CD4-positive, alpha-beta T cell (primary cell): ENCODE results near the gene TDRD7. TPM values are rescaled to one million over a fixed set of nuclear protein-coding genes. Genes with fewer than 3 reads are reported as not detected.

Experiments used
- ATAC-seq: fragments of 200-7000 bp; cut with Tn5 transposase; one replicate; pipeline ENCODE4 v1.10.0; 2022; ENCODE audit warnings: mild to moderate bottlenecking; ENCODE audit not compliant: poor library complexity
- CTCF ChIA-PET: fragments of 350-600 bp; sonication (Branson Sonifier 250); formaldehyde crosslinking; loops from one replicate; lab custom pipeline; 2021; ENCODE audit warnings: antibody characterized with exemption, inconsistent platforms; lab: Charles Lee
- POLR2A ChIA-PET: fragments of 350-600 bp; sonication (Branson Sonifier 250); formaldehyde crosslinking; loops from one replicate; lab custom pipeline; 2021; ENCODE audit warnings: antibody characterized with exemption, inconsistent platforms; lab: Charles Lee
- DNase-seq, 14 experiments: peaks; one replicate each; pipeline ENCODE4 v3.0.0-alpha.2; 2013 to 2020; ENCODE audit warnings: mixed read lengths in 2 of 14
- H3K27ac ChIP-seq, 2 donors: one replicate each; pipeline versions ENCODE4 v1.5.1 to v1.7.0; 2013; ENCODE audit warnings: low read length in 2 of 2, low read depth in 1 of 2, mild to moderate bottlenecking in 1 of 2
- H3K27me3 ChIP-seq, 2 experiments: 1 replicate in 1 of 2; 2 replicates in 1 of 2; pipeline versions ENCODE4 v1.6.1 to v1.7.0; 2013; ENCODE audit warnings: low read length in 2 of 2, control low read depth in 1 of 2, mild to moderate bottlenecking in 1 of 2, moderate library complexity in 1 of 2; ENCODE audit not compliant: insufficient read depth in 2 of 2, control insufficient read depth in 1 of 2
- H3K36me3 ChIP-seq: one replicate; pipeline ENCODE4 v1.6.1; 2013; ENCODE audit warnings: low read length, control low read depth; ENCODE audit not compliant: insufficient read depth
- H3K4me1 ChIP-seq: one replicate; pipeline ENCODE4 v1.6.1; 2013; ENCODE audit warnings: low read length, control low read depth; ENCODE audit not compliant: insufficient read depth
- H3K4me3 ChIP-seq: one replicate; pipeline ENCODE4 v1.5.1; 2013; ENCODE audit warnings: mild to moderate bottlenecking, low read length, moderate library complexity
- H3K9me3 ChIP-seq, 2 experiments: 1 replicate in 1 of 2; 2 replicates in 1 of 2; pipeline versions ENCODE4 v1.6.1 to v1.7.0; 2013; ENCODE audit warnings: low read length in 2 of 2, mild to moderate bottlenecking in 2 of 2, control low read depth in 1 of 2, moderate library complexity in 1 of 2; ENCODE audit not compliant: control insufficient read depth in 1 of 2, insufficient read depth in 1 of 2
- H3K27ac Mint-ChIP-seq: one replicate; pipeline ENCODE4 v1.8.0; 2020; ENCODE audit warnings: mixed read lengths
- H3K27me3 Mint-ChIP-seq: one replicate; pipeline ENCODE4 v1.8.0; 2021; ENCODE audit warnings: mixed read lengths
- H3K36me3 Mint-ChIP-seq: one replicate; pipeline ENCODE4 v1.8.0; 2021; ENCODE audit warnings: low read depth, mixed read lengths
- H3K4me1 Mint-ChIP-seq: one replicate; pipeline ENCODE4 v1.8.0; 2021; ENCODE audit warnings: low read depth, mixed read lengths
- H3K4me3 Mint-ChIP-seq: one replicate; pipeline ENCODE4 v1.8.0; 2020; ENCODE audit warnings: mild to moderate bottlenecking, mixed read lengths
- H3K9me3 Mint-ChIP-seq: one replicate; pipeline ENCODE4 v1.8.0; 2020; ENCODE audit warnings: mixed read lengths
- CTCF ChIP-seq: fragments of 200-600 bp; IDR thresholded peaks from one replicate; pipeline ENCODE4 v1.8.0; 2022; ENCODE audit warnings: antibody characterized with exemption, mild to moderate bottlenecking
- intact Hi-C, 2 experiments: fragments of 100-400 bp; cut with DNase I in 1 of 2; cut with micrococcal nuclease in 1 of 2; formaldehyde crosslinking; loops; one replicate each; pipeline versions ENCODE4 v1.15.1 to v1.9.0; 2023 to 2025; cut with DNase I, micrococcal nuclease
- total RNA-seq, 174 experiments: library from RNA in 2 of 174; stranded (reverse) in 2 of 174; gene quantifications; one replicate each; pipeline ENCODE4 v1.2.3 and lab custom pipeline; 2021 to 2026

Gene TDRD7
- total RNA-seq, 2 experiments from 2014 or later = 3.3 to 3.6 TPM

DNA sequence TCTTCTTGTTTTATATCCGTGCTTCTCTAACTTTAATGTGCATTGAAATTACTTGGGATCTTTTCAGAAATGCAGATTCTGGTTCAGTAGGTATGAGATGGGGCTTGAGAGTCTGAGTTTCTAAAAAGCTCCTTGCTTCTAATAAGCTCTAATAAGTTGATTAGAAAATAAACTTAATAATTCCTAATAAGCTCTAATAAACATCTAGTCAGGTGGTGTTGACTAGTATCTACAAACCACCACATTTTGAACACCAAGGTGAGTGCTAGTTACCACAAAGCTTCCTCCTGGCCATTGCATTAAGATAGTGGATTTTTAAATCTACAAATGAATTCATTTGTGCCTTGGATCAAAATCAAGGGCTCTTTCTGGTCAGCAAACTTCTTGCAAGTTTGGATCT lies 94.9 kb downstream of the TDRD7 start:
- DNase-seq = no peak
- peaks cover 32 to 38% of the 10 kb centered on the region in 2 experiments for H3K27me3 ChIP-seq
- no peak overlapping the region for H3K4me3 ChIP-seq
- no peaks in the 10 kb centered on the region for H3K9me3 Mint-ChIP-seq
- no peak for ATAC-seq
- ChIA-PET CTCF (no interaction called here), POLR2A (no interaction called here)
- H3K4me3 Mint-ChIP-seq = no peak overlapping the region
- peaks cover 15% of the 10 kb centered on the region for H3K27me3 Mint-ChIP-seq
- H3K9me3 ChIP-seq = peaks cover 0 to 9% of the 10 kb centered on the region in 2 experiments
- no peaks in the 10 kb centered on the region for H3K36me3 Mint-ChIP-seq
- intact Hi-C loops = no loop called here
- no peak overlapping the region for H3K27ac Mint-ChIP-seq
- H3K4me1 ChIP-seq = peaks cover 11% of the 10 kb centered on the region
- H3K36me3 ChIP-seq = no peaks in the 10 kb centered on the region
- peaks cover 12% of the 10 kb centered on the region for H3K4me1 Mint-ChIP-seq
- no peak overlapping the region for H3K27ac ChIP-seq
- no peak for TF ChIP-seq CTCF

GRCh38 chr9:97507428-97507984 lies 95.6 kb downstream of the TDRD7 start:
- Histone ChIP-seq H3K4me1 (peaks cover 6% of the 10 kb centered on the region), H3K36me3 (no peaks in the 10 kb centered on the region), H3K27ac (no peak overlapping the region), H3K27me3 (peaks cover 28 to 32% of the 10 kb centered on the region in 2 experiments), H3K4me3 (no peak overlapping the region), H3K9me3 (peaks cover 0 to 6% of the 10 kb centered on the region in 2 experiments)
- peaks cover 15% of the 10 kb centered on the region for H3K27me3 Mint-ChIP-seq
- no peaks in the 10 kb centered on the region for H3K9me3 Mint-ChIP-seq
- POLR2A ChIA-PET = no interaction called here
- no peak overlapping the region for H3K27ac Mint-ChIP-seq
- CTCF ChIA-PET = no interaction called here
- DNase-seq (no peak), ATAC-seq (no peak)
- H3K36me3 Mint-ChIP-seq = no peaks in the 10 kb centered on the region
- intact Hi-C loops = no loop called here
- no peak for TF ChIP-seq CTCF
- no peak overlapping the region for H3K4me3 Mint-ChIP-seq
- H3K4me1 Mint-ChIP-seq = peaks cover 9% of the 10 kb centered on the region

DNA sequence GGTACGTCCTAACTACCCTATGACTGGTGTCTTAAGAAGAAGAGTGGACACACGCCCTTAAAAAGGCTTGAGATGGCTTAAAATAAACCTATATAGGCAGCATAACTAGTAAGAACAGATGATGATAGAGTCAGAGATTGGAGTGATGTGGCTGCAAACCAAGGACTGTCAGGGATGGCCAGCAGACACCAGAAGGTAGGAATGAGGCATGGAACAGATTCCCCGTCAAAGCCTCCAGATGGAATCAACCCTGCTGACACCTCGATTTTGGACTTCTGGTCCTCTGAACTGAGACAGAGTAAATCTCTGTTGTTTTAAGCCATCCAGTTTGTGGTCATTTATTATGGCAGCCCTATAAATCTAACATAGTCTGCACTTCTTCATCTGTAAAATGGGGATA lies 97.0 kb downstream of the TDRD7 start:
- Histone ChIP-seq H3K27ac (no peak overlapping the region), H3K4me1 (no peaks in the 10 kb centered on the region), H3K27me3 (peaks cover 16 to 19% of the 10 kb centered on the region in 2 experiments), H3K36me3 (no peaks in the 10 kb centered on the region), H3K9me3 (no peaks in the 10 kb centered on the region), H3K4me3 (no peak overlapping the region)
- no peaks in the 10 kb centered on the region for H3K4me1 Mint-ChIP-seq
- no peak overlapping the region for H3K4me3 Mint-ChIP-seq
- ATAC-seq (no peak), DNase-seq (no peak)
- H3K27ac Mint-ChIP-seq = no peak overlapping the region
- TF ChIP-seq CTCF = no peak
- ChIA-PET POLR2A (no interaction called here), CTCF (no interaction called here)
- intact Hi-C loops = no loop called here
- peaks cover 19% of the 10 kb centered on the region for H3K27me3 Mint-ChIP-seq
- H3K36me3 Mint-ChIP-seq = no peaks in the 10 kb centered on the region
- no peaks in the 10 kb centered on the region for H3K9me3 Mint-ChIP-seq
